A549 treated with DMSO at 1 μM for 4 hours (cell line): ENCODE results near the gene FBRS. TPM values are rescaled to one million over a fixed set of nuclear protein-coding genes. Genes with fewer than 3 reads are reported as not detected.

Experiments
- total RNA-seq: library from RNA; stranded (reverse); fragments of 200-300 nt; extraction: Qiagen RNA extraction; gene quantifications from 5 replicates; pipeline ENCODE4 v1.2.3, GENCODE V29; 2022; ENCODE audit warnings: low read depth

FBRS gene
- total RNA-seq = 33.6 to 48.2 TPM (median 42.9 TPM) in 5 replicates

GRCh38 chr16:30657866-30658730 lies at the start of gene FBRS:
Gene FBRS, plus strand, starts transcription at chr16:30658431. Its CDS starts 1,088 bp downstream, at chr16:30659519.

GRCh38 chr16:30609926-30610839 lies 48.0 kb upstream of the FBRS start, which contains the start of gene ZNF689:
Gene ZNF689, minus strand, starts transcription at chr16:30610389. Its CDS starts 348 bp downstream, at chr16:30610041.

GRCh38 chr16:30650369-30651123 lies 7.7 kb upstream of the FBRS start, which contains the start of gene PRR14:
Gene PRR14, plus strand, starts transcription at chr16:30650960. Its CDS starts 686 bp downstream, at chr16:30651646.

GRCh38 chr16:30698816-30699614 lies 40.8 kb downstream of the FBRS start, which contains the start of gene SRCAP:
Gene SRCAP, plus strand, starts transcription at chr16:30699171. Its CDS starts 1,654 bp downstream, at chr16:30700825.

Other genes with a start within 250 kb of the FBRS start
- 115 to 143 TPM (median 137 TPM) in 5 replicates for gene DCTPP1, start 228.4 kb upstream of the FBRS start, total RNA-seq
- 51.1 to 56.3 TPM (median 54.3 TPM) in 5 replicates for gene SEPHS2, start 212.6 kb upstream of the FBRS start, total RNA-seq
- 0.12 to 0.28 TPM (median 0.21 TPM) in 4 of 5 replicates, not detected in the other for gene ITGAL, start 185.7 kb upstream of the FBRS start, total RNA-seq
- gene ZNF768, start 131.9 kb upstream of the FBRS start, total RNA-seq = 38.0 to 49.6 TPM (median 44.5 TPM) in 5 replicates
- 3.1 to 5.1 TPM (median 4.6 TPM) in 5 replicates for gene ZNF747, start 123.6 kb upstream of the FBRS start, total RNA-seq
- gene ZNF764, start 100.1 kb upstream of the FBRS start, total RNA-seq = 5.2 to 6.3 TPM (median 5.6 TPM) in 5 replicates
- 5.5 to 10.0 TPM (median 7.8 TPM) in 5 replicates for gene ZNF688, start 86.7 kb upstream of the FBRS start, total RNA-seq
- not detected in 5 replicates for gene ZNF785, start 72.7 kb upstream of the FBRS start, total RNA-seq
- 7.5 to 9.6 TPM (median 8.7 TPM) in 5 replicates for gene ZNF689, start 48.0 kb upstream of the FBRS start, total RNA-seq
- 17.7 to 27.0 TPM (median 23.7 TPM) in 5 replicates for gene PRR14, start 7.5 kb upstream of the FBRS start, total RNA-seq
- gene SRCAP, start 40.7 kb downstream of the FBRS start, total RNA-seq = 16.5 to 36.0 TPM (median 27.7 TPM) in 5 replicates
- gene PHKG2, start 90.0 kb downstream of the FBRS start, total RNA-seq = 20.6 to 29.8 TPM (median 23.1 TPM) in 5 replicates
- 6.9 to 9.1 TPM (median 8.2 TPM) in 5 replicates for gene CFAP119, start 103.6 kb downstream of the FBRS start, total RNA-seq
- 63.7 to 91.5 TPM (median 86.1 TPM) in 5 replicates for gene RNF40, start 103.9 kb downstream of the FBRS start, total RNA-seq
- 15.6 to 23.9 TPM (median 17.6 TPM) in 5 replicates for gene ZNF629, start 128.8 kb downstream of the FBRS start, total RNA-seq
- 24.4 to 38.8 TPM (median 34.4 TPM) in 5 replicates for gene BCL7C, start 235.6 kb downstream of the FBRS start, total RNA-seq
- 0.12 to 0.26 TPM (median 0.21 TPM) in 4 of 5 replicates, not detected in the other for gene CTF1, start 238.2 kb downstream of the FBRS start, total RNA-seq